GM19351 (cell line): ENCODE measurements around the gene AGO3.

Experiments
- ATAC-seq: cut with Tn5 transposase; IDR thresholded peaks from one replicate; pipeline ENCODE4 v1.9.1; 2021; ENCODE audit warnings: mild to moderate bottlenecking, moderate library complexity; ENCODE audit not compliant: unreplicated experiment

Gene AGO3

GRCh38 chr1:36094621-36095061, 163.7 kb downstream of the AGO3 start:
- no peak for ATAC-seq

GRCh38 chr1:36095760-36096405, 165.0 kb downstream of the AGO3 start:
- no peak for ATAC-seq

DNA sequence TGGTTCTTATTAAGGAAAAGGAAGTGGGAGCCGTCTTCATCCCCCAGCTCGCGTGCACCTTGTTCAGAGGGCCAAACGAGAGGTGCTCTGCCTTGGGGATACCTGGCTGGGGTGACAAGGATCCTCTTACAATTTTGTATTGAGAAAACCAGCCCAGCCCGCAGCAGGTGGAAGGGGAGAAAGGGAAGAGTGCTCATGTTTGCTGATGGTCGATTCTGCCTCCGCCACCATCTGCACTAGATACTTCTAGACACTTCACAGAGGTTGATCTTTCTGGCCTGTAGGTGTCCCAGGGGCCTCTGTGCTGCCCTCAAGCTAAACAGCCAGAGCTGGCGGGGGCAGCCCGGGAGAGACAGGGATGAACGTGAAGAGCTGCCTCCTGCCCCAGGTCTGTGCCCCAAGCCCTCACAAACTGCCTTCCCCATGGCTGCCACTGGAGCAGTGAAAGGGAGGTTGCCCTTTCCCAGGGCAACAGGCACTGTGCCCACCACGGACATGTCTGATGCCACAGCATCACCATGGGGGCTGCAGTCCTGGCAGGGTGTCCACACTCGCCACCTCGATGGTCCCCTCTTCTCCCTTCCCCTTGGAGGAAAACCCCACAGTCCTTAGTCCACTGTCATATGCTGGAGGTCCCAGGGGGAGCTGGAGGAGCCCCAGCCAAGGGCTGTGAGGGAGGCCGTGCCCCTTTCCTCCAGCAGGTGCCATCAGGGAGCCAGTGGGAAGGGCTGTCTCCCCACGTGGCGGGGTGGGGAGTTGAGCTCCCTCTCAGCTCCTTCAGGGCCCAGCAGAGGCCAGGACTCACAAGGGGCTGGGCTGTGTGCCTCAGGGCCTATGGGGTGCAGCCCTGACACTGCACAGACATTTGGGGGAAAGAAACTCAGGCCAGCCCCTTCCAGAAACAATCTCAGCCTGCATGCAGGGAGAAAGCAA, 165.9 kb downstream of the AGO3 start:
- no peak for ATAC-seq

- no peak for ATAC-seq
Measured at GRCh38 chr1:36097693-36098585, 167.0 kb downstream of the AGO3 start.

DNA sequence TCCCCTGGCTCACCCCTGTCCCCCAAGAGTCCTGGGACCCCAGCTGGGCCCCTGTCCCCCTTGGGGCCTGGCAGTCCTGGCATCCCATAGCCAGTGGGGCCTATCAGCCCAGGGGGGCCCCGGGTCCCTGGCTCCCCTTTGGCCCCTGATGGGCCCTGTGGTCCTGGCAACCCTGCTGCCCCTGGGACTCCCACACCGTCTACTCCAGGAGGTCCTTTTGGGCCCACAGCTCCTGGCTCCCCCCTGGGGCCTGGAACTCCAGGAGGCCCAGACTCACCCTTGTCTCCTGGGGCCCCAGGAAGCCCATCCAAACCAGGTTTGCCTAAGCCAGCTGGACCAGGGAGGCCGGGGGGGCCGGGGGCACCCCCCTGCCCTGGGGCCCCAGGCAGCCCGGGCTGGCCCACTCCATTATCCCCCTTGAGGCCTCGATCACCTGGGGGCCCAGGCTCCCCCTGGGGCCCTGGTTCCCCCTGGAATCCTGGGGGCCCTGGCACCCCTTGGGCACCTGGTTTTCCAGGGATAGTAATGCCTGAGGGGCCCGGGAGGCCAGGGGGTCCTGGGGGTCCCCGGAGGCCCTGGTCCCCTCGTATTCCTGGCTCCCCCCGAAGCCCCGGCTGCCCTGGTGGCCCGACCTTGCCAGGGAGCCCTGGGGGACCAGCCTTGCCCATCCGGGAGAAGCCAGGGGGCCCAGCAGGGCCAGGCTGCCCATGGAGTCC, 167.9 kb downstream of the AGO3 start:
- no peak for ATAC-seq

DNA sequence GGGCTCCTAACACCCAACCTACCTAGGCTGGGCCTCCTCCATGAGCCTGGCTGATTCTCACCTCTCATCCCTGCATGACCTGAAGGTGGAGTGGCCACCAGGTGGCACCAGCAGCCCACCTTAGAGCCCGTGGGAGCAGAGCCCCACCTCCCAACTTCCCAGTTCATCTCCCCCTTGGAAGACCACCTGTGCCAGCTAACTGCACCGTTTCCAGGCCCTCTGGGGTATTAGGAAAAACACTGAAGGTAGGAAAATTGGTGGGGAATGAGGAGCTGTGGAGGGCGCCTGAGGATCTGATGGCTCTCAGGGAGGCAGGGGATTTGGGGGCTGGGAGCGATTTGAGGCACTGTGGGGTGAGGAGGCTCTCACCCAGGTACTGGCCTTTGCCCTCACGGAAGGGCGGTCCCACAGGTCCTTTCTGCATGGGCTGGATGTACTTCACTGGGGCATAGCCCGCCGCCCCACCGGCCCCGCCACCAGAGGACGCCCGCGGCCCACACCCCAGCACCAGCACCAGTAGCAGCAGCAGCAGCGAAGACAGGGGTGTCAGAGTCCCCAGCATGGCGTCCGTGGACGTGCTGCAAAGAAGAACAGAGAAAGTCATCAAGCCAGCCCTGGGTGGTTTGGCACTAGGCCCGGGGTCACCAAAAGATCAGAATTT, 168.9 kb downstream of the AGO3 start:
- no peak for ATAC-seq

- ATAC-seq: no peak
Measured at GRCh38 chr1:36100376-36100775, 169.5 kb downstream of the AGO3 start.

- no peak for ATAC-seq
Measured at GRCh38 chr1:36101546-36101945, 170.6 kb downstream of the AGO3 start.

GRCh38 chr1:36106269-36106668, 175.4 kb downstream of the AGO3 start:
- no peak for ATAC-seq

DNA sequence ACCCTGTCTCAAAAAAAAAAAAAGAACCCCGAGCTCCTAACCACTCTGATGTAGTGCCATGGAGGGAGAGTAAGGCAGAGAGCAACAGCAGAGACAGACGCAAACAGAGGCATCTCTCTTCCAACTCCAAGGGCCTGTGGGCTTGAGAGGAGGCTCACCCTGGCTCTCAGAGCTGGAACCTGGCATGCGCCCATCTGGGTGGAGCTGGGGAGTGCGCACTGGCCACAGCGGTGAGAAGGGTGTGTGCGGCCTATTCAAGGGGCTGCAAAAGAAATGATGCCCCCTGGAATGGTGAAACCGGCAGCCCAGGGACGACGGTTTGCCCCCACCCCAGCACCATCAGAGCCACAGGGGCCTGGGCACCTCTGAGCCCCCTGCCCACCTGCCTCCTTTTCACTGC, 176.5 kb downstream of the AGO3 start:
- ATAC-seq: no peak

- ATAC-seq: no peak
Measured at GRCh38 chr1:36108314-36108713, 177.4 kb downstream of the AGO3 start.

DNA sequence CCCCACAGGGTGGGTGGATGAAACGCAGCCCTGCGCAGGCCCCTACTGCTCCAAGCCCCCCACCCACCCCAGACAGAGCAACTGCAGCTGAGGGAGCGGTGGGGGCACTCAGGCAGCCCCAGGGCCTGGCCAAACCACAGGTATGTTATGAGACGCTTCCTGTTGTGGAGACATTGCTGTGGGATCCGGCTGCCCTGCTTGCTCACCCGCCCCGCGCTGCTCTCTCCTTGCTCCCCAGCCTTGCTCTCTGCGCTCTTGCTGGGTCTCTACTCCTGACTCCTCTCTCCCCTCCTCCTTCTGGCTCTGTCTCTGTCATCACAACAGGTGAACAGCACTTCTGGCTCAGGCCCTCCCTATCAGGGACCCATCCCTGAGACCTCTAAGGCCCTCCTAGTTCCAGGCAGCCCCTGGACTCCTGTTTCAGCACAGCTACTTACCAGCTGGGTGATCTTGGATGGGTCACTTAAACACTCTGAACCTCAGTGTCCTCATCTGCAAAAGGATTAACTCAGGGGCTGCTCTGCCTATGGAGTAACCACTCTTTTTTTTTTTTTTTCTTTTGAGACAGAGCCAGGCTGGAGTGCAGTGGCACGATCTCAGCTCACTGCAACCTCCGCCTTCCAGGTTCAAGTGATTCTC, 178.3 kb downstream of the AGO3 start:
- ATAC-seq: no peak

DNA sequence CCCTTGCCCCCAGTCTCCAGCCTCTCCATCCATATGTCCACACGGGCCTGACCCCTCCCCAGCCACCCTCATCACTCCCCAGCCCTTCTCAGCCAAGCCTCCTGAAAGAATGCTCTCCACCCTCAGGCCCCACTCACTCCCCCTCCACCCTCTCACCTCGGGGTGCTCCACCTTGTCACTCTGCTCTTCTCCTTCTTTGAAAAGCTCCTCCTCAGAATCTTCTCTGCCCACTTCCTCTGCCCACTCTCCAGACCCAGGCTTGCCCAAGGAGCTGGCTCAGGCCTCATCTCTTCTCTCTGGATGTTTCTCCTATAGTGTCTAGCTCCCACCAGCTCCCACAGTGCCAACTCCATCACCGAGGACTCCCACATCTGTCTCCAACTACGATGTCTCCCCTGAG, 180.2 kb downstream of the AGO3 start:
- ATAC-seq: no peak

DNA sequence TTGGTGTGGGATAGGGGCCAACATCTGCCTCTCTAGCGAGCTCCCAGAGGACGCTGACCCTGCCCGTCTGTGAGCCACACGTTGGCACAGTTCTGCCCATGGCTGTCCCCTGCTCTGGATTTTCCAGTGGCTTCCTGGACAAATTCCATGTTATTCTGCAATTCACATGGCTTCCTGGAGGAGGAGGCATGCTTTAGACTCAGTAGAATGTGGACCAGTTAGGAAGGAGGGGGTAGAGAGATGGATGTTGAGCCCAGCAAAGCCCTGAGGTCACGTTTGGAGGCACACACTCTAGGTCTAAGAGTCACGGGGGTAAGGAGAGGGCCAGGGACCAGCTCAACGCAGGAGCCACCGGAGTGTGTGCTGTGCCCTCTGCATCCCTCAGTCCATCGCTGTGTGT, 181.9 kb downstream of the AGO3 start:
- no peak for ATAC-seq

DNA sequence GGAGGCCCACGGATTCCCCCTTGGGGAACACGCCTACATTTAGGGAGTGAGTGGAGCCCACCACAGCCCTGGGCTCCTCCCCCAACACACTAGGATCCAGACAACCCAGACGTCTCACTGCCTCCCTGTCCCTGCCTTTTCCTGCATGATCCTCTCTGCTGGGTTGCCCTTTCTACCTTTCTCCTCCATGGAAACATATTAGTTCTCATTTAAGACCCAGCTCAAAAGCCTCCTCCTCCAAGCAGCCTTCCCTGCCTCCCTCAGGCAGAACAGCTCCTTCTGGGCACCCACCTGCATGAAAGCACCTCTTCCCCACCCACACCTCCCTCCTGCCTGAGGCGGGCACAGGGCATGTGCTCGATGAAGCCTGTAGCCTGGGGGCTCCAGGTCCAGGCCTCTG, 183.5 kb downstream of the AGO3 start:
- ATAC-seq: no peak

- ATAC-seq: no peak
Measured at GRCh38 chr1:36115200-36115669, 184.3 kb downstream of the AGO3 start.

DNA sequence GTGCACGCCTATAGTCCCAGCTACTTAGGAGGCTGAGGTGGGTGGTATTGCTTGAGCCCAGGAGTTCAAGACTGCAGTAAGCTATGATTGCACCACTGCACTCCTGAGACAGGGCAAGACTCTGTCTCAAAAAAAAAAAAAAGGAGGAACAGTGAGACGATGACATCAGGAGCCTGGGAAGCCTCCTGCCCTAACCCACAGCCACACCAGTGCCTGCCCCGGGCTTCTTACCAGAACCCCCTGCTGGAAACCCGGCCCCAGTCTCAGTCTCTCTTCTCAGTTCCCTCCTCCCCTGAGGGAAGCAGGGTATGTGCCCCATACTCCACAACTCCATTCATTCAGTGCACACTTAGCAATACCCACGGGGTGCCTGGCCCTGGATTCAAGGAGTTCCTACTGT, 185.0 kb downstream of the AGO3 start:
- ATAC-seq: no peak

DNA sequence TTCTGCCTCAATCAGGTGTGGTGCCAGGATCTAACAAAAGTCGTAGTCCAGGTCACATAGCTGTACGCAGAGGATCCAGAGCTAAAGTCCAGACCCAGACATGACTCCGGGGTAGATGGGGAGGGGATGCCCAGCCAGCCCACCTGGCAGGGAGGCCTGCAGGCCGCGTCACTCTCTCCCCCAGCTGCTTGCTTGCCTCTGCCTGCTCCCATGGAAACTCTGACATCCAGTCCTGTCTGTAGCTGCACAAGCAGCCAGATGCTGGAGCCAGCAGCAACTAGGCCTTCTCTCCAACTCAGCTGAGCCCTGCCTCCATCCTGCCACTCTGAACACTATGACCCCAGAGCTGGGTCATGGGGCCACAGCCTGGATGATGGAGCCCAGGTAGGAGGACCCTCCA, 186.0 kb downstream of the AGO3 start:
- ATAC-seq: no peak

- ATAC-seq: no peak
Measured at GRCh38 chr1:36118447-36119204, 187.7 kb downstream of the AGO3 start.
